Right renal pelvis (tissue), 4 donors: ENCODE measurements around the gene CD300LD. TPM values are rescaled to one million over a fixed set of nuclear protein-coding genes. Genes with fewer than 3 reads are reported as not detected.

ENCODE experiments used
- DNase-seq, 4 donors: peaks; one replicate each; pipeline ENCODE4 v3.0.0-alpha.2; 2013; ENCODE audit warnings: low read depth in 4 of 4, low spot score in 3 of 4, missing footprints in 1 of 4
- polyA plus RNA-seq, 4 donors: library from polyadenylated mRNA; unstranded; fragments of 120-200 nt; gene quantifications; one replicate each; pipeline ENCODE4 v1.2.1, GENCODE V29; 2013; ENCODE audit not compliant: insufficient read length in 4 of 4

Gene CD300LD
- polyA plus RNA-seq, 4 donors = not detected

GRCh38 chr17:74607221-74607620 is 15.1 kb upstream of the CD300LD start:
- no peak for DNase-seq

GRCh38 chr17:74606050-74606449 is 14.0 kb upstream of the CD300LD start:
- DNase-seq = no peak

- DNase-seq = no peak
These were observed 13.3 kb upstream of the CD300LD start for GRCh38 chr17:74605361-74605760.

GRCh38 chr17:74604761-74605160 is 12.7 kb upstream of the CD300LD start:
- no peak for DNase-seq

- DNase-seq = no peak
These were observed 12.1 kb upstream of the CD300LD start for GRCh38 chr17:74604200-74604599.

- no peak for DNase-seq
These were observed 11.7 kb upstream of the CD300LD start for GRCh38 chr17:74603746-74604145.

GRCh38 chr17:74603037-74603635 is 11.1 kb upstream of the CD300LD start:
- no peak for DNase-seq

GRCh38 chr17:74601944-74602572 is 10.0 kb upstream of the CD300LD start:
- no peak for DNase-seq

- no peak for DNase-seq
These were observed 7.4 kb upstream of the CD300LD start for GRCh38 chr17:74599448-74599939.

- DNase-seq = no peak
These were observed 6.9 kb upstream of the CD300LD start for GRCh38 chr17:74599023-74599399.

- no peak for DNase-seq
These were observed 6.4 kb upstream of the CD300LD start for GRCh38 chr17:74598346-74599022.

- no peak for DNase-seq
These were observed 5.1 kb upstream of the CD300LD start for GRCh38 chr17:74597069-74597790.

- no peak for DNase-seq
These were observed 3.1 kb upstream of the CD300LD start for GRCh38 chr17:74595037-74595750.

- no peak for DNase-seq
These were observed 580 bp downstream of the CD300LD start for GRCh38 chr17:74591503-74591902.

- no peak for DNase-seq
These were observed 6.4 kb downstream of the CD300LD start for GRCh38 chr17:74585711-74586110.

GRCh38 chr17:74584292-74585060 is 7.6 kb downstream of the CD300LD start:
- no peak for DNase-seq

GRCh38 chr17:74582633-74583032 is 9.4 kb downstream of the CD300LD start:
- DNase-seq = no peak

GRCh38 chr17:74579900-74580299 is 12.2 kb downstream of the CD300LD start:
- no peak for DNase-seq

- DNase-seq = no peak
These were observed 13.1 kb downstream of the CD300LD start for GRCh38 chr17:74578979-74579378.
